Raji (cell line): ENCODE data around the gene INPP5D.

Source experiments
- POLR2A ChIP-seq: IDR thresholded peaks from 2 replicates; pipeline ENCODE4 v1.6.1; 2011; ENCODE audit warnings: low read depth, low read length, control low read depth; ENCODE audit not compliant: insufficient read depth

Gene INPP5D

GRCh38 chr2:233168919-233169318, 108.8 kb downstream of the INPP5D start:
- TF ChIP-seq POLR2A, result no peak

GRCh38 chr2:233171344-233171743, 111.2 kb downstream of the INPP5D start:
- TF ChIP-seq POLR2A, result no peak

- TF ChIP-seq POLR2A, result no peak
Observed at GRCh38 chr2:233173115-233173514, 113.0 kb downstream of the INPP5D start.

GRCh38 chr2:233174137-233174536, 114.0 kb downstream of the INPP5D start:
- no peak for TF ChIP-seq POLR2A

- TF ChIP-seq POLR2A, result no peak
Observed at GRCh38 chr2:233178994-233179847, 119.1 kb downstream of the INPP5D start.

GRCh38 chr2:233179848-233180366, 119.8 kb downstream of the INPP5D start:
- no peak for TF ChIP-seq POLR2A

- no peak for TF ChIP-seq POLR2A
Observed at GRCh38 chr2:233183869-233184418, 123.8 kb downstream of the INPP5D start.

GRCh38 chr2:233184669-233185068, 124.5 kb downstream of the INPP5D start:
- TF ChIP-seq POLR2A, result no peak

- TF ChIP-seq POLR2A, result no peak
Observed at GRCh38 chr2:233185330-233185729, 125.2 kb downstream of the INPP5D start.

GRCh38 chr2:233185963-233186362, 125.8 kb downstream of the INPP5D start:
- TF ChIP-seq POLR2A, result no peak

GRCh38 chr2:233186851-233187250, 126.7 kb downstream of the INPP5D start:
- no peak for TF ChIP-seq POLR2A

GRCh38 chr2:233189025-233189424, 128.9 kb downstream of the INPP5D start:
- TF ChIP-seq POLR2A, result no peak

GRCh38 chr2:233193738-233194137, 133.6 kb downstream of the INPP5D start:
- TF ChIP-seq POLR2A, result no peak

- TF ChIP-seq POLR2A, result no peak
Observed at GRCh38 chr2:233195027-233195426, 134.9 kb downstream of the INPP5D start.

- no peak for TF ChIP-seq POLR2A
Observed at GRCh38 chr2:233197022-233197421, 136.9 kb downstream of the INPP5D start.

- no peak for TF ChIP-seq POLR2A
Observed at GRCh38 chr2:233198026-233198425, 137.9 kb downstream of the INPP5D start.
